Stimulated activated CD4-positive, alpha-beta T cell treated with anti-CD3 and anti-CD28 coated beads, Interleukin-4, amount 100 ng/mL, for 4 hours (primary cell): ENCODE results near the gene COPS3.

ENCODE experiments used
- DNase-seq, 2 experiments: peaks; one replicate each; pipeline ENCODE4 v3.0.0-alpha.2; 2020

Gene COPS3

DNA sequence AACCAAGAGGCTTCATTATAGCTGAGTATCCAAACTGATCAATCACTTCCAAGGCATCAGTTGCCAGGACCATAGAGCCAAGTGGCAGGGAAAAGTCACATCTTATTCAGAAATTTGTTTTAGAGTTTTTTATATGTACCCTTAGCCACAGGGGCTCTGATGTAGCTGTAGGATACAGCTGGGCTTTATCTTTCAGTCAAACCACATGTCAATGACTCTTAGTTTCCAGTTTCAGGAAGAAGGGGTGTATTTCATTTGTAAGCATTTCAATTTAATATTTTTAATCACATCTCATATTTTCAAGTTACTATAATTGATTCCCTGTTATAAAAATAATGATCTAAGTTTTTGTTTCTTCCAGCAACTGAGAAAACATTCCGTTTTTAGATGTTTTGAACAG lies 41.2 kb downstream of the COPS3 start:
- DNase-seq, result no peak

DNA sequence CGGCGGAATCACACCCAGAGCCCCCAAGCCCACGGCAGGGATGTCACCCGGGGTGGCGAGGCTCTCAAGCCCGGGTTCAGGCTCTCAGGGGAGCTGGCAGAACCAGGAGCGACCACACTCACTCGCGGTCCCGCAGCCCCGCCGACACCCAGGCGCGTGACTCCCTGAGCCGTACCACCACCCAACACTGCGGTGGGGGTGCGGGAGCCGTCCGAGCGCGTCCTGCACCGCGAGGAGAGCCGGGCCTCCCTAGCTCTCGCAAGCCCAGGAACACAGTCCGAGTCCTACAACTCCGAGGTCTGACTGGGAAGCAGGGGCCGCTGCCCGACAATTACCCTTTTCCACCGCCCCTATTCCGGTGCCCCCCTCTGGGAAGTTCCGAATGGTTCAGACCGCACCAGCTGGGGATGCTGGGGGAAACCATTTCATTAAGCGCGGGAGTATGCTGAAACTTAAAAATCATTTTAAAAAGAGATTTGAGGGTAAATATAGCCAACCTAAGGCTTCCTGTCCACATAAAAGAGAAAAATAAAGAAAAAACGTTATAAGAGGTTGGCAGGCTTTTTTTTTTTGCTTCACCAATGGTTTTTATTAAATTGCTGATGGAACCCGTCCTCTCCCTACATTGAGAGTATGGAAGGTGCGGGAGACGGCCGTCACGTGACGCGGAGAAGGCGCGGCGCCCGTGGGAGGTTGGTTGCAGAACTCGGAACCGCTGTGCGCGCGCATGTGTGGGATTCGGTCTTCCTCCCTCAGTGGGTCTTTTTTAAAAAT lies 43.8 kb downstream of the COPS3 start, which contains the start of gene FLCN:
Gene FLCN, minus strand, starts transcription at position 143 of the 774 bp plus-strand sequence. CDS start 9,031 bp downstream, outside the sequence.
- peak; percentile 90 to 91 for DNase-seq

DNA sequence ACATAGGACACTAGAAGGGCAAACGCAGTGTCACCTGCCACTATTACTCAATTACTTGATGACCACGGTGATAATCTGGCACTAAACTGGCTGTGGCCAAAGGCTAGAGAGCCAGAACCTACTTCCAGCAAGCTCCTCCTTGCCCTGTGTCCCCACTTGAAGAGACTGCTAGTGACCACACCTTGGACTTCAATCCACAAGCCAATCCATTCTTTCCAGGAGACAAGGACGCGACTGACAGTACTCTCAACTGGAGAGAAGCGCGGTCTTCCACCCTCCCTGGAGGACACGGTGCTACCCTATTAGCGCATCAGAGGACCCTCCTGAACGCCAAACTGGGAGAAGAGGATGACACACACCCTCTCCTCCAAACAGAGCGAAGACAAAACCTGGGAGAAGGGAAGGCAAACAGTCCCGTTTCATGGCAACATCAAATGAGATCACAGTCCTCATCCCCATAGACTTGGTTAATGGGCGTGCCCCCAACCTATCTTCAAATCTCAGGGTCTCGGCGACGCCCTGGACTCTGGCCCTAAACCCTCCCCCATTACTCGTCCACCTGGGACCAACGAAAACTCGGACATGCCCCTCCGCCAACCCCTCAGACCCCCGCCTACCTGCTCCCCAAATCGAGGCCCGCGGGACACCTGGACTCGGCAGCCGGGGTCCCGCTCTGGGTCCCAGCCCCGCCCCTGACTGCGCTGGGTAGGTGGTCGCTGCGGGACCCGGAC lies 44.6 kb downstream of the COPS3 start:
- DNase-seq, result no peak

DNA sequence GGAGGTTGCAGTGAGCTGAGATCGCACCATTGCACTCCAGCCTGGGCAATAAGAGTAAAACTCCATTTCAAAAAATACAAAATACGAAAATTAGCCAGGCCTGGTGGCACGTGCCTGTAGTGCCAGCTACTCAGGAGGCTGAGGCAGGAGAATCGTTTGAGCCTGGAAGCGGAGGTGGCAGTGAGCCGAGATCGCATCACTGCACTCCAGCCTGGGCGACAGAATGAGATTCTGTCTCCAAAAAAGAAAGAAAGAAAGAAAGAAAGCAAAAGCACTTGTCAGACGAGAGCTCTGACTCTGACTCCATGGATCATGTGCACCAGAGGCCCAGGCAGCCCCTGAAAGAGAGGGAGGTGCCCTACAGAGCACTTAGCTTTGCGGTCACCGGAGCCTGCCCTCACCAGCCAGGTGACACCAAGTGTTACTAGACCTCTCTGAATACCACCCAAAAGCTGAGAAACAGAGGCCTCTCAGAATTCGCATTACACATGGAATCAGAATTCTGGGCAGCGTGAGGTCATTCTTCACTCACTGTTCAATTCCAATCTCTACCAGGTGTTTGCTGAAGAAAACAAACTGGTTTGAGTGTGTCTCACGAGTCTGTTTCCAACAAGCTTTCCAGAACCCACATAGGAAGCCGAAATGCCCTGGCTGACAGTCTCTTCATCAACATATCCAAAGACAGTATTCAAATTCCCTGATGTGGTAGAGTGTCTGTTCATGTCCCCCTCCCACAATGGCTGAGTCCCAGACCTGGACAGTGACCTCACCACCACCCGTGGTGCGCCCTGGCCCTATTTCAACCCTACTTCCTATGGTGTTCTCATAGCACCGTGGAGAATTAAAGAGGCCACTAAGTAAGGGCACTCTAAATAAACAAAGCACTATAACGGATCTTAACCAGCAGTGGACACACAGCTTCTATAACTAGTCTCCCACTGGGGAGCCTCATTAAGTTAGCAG lies 45.6 kb downstream of the COPS3 start:
- DNase-seq, result no peak

DNA sequence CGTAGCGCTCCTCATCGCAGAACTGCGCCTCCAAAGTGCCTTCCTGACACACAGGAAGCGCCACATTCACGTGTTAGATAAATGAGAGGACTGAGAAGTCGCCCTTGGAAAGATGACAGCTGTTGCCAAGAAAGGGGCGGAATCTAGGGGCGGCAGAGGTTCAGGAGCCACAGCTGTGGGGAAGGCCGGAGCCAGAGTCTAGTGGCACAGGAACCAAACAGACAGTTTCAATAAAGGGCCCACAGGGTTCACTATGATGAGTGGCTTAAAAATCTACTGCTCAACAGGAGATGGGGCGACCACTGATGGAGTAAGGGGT lies 48.8 kb downstream of the COPS3 start:
- DNase-seq, result no peak

DNA sequence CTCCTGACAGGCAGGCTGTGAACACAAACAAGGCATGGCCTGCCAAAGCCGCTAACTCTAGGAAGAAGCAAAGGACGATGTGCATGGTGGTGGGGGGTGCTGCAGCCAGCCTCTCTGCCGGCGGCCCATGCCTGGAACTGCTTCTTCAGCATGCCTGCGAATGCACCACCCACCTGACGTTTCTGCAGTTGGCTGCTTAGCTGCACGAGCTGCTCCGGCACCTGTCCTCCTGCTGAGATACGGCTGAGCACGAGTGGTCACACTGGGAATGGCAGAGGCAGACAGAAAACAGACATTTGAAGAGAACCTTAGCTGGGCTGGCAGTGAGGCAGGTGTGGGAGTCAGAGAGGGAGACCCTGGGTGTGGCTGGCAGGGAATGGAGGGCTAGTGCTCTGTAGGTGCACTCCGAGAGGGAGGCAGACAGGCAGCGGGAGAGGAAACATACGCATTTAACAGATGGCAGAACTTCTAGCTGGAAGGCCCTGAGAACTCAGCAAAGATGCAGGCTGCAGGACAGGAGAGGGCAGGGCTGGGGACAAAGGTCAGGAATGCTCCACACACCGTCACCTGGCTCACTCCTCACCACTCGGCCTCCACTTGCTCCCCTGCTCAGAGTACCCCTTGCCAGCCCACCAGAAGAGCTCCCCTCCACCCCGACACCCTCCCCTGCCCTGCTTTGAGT lies 49.3 kb downstream of the COPS3 start:
- DNase-seq, result no peak

DNA sequence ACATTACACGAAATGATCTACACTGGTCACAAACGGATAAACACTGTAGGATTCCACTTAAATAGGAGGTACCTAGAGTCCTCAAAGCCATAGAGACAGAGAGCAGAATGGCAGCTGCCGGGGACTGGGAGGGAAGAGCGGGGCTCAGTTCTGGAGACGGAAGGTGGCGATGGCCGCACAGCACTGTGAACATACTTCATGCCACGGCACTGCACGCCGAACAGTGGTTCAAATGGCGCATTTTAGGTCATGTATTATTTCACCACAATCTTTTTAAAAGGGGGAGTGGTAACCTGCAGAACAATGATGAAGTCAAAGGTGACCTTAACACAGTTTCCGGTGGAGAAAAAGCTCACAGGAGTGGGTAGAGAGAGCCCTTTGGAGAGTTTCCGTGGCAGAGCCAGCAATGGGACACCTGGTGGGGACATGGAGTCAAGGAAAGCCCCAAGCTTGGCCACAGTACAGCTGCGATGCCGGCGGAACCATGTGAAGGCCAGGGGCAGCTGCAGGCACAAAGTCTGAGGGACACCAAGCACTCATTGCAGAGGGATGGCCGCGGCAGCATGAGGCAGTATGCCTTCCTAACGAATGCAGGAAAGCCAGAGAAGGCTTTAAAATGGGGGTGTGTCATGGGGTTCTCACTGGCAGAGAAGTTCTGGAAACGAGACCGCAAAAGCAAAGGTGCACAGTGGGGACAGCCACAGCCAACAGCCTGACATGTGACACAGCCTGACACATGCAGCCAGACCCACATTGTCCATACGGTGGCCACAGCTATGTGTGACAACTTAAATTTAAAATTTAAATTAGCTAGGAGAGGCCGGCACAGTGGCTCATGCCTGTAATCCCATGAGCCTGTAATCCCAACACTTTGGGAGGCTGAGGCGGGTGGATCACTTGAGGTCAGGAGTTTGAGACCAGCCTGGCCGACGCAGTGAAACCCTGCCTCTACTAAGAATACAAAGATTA lies 51.3 kb downstream of the COPS3 start:
- no peak for DNase-seq

DNA sequence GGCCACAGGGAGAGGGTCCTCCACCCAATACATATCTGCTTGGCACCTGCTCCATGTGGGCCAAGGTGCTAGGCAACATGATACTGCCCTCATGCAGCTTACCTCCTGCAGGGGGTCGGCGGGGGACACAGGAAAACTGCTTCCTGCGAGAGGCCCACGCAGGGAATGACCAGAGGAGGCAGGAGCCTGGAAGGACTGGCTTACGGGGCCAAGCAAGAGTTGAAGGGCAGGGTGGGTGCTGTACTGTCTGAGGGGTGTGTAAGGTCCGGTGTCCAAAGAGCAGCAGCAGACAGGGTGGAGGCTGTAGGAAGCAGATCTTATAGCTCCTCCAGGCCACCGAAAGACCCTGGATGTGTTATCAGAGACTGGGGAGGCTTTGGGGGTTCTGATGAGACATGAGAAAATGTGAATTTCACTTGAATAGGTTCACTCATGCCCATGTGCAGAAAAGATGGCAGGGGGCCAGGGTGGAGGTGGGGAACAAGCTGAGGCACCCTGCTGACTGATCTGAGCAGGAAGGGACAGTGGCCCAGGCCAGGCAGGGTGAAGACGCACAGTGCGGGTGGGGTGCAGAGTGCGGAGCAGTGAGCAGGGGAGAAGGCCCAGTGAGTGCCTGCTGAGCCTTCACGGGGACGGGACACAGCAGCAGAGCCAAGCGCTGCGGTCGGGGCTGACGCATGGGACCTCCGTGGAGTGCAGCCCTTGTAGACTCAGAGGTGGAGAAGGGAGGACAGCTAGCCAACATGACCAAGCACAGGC lies 52.3 kb downstream of the COPS3 start:
- DNase-seq, result no peak

DNA sequence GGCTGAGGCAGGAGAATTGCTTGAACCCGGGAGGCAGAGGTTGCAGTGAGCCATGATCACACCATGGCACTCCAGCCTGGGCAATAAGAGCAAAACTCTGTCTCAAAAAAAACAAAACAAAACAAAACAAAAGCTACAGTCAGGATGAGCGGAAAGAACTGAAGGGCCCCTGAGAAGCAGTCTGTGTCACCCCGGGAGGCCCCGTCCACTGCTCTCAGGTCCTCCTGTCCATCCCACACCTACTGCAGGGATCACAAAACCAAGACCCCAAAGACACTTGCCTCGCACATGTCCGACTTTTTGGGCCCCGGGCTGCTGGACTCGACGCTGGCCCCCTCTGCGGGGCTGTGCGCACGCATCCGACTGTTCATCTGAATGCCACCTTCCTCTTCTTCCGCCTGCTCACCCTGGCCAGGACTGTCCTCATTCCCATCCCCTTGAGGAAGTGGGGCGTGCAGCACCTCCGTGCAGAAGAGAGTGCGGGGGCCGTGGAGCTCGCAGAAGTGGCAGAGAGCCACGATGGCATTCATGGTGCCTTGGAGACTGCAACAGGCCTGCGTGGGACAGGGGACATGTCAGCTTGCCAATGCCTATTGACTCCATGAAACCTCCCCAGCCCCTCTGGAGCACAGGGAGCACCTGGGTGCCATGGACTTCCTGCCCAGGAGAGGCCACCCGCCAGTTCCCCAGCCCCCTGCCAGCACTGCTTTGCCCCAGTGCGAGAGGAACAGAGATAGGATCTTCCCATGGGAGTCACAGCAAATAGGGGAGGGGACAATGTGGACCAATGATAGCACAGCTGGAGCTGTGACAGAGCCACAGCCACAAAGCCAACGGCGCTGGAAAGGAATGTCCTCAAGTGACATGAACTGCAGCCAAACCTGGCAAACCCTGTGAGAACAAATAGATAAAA lies 53.2 kb downstream of the COPS3 start:
- no peak for DNase-seq

DNA sequence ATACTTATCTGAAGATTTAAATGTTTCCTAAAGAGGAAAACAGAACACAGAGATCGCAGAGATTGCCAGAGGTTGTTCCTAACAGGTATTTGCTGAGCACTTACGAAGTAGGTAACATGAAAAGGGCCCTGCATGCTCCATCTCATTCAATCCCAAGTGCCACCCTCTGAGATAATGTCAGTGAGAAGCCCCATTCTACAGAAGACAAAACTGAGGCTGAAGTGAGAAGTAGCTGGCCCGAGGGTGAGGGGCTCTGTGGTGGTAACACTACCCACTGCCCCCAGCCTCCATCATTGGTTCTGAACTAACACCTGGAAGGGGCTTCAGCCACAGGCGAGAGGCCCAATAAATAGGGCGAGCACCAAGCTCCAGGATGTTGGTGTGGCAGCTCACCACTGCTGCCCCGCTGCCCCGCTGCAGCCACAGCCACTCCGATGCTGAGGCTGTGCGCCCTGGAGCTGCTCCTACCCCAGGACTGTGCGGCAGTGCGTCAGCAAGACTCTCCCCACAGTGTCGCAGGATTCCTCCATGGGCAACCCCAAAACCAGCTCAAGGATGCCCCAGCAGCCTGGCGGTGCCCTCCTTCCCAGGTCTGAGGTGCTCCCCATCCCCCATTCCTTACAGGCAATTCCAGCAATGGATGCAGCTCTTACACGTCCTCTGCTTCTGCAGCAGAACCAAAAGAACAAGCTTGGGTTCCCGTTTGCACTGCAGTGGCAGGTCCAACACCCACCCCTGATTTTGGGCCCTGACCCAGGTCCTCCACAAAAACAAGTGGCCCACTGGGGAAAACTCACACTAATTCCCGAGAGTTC lies 54.4 kb downstream of the COPS3 start:
- no peak for DNase-seq

DNA sequence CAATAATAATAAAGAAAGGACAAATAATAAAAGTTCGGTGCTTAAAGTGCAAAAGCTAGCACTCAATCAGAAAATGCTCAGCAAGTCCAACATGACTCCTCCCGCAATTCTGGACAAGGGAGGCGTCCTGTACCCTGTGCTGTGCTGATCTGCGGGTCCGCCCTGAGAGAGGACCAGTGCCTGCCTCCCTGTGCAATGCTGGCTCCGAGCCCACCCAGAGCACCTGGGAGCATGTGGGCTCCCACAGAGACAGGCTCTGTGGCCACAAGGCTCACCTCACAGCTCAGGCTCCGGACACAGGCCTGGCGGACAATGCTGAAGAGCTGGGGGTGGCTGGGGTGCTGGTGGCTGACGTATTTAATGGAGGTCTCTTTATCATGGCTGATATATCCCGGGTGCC lies 55.1 kb downstream of the COPS3 start:
- DNase-seq, result no peak

DNA sequence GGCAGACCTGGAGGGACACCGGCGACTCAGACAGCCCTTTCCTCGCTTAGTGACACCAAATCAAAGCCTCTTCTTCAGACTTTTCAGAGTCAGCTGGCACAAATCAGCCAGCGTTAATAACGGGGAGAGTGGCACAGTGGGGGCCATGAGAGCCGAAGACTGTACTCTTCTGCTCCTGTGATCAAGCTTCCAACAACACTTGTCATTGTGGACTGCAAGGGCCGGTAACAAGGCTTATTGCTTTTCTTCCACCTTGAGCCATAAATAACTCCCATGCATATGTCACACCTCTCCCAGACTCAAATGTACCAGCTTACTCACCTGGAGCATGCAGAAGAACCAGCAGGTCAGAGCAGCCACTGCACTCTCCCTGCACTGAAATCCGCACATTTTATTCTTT lies 56.9 kb downstream of the COPS3 start:
- no peak for DNase-seq

DNA sequence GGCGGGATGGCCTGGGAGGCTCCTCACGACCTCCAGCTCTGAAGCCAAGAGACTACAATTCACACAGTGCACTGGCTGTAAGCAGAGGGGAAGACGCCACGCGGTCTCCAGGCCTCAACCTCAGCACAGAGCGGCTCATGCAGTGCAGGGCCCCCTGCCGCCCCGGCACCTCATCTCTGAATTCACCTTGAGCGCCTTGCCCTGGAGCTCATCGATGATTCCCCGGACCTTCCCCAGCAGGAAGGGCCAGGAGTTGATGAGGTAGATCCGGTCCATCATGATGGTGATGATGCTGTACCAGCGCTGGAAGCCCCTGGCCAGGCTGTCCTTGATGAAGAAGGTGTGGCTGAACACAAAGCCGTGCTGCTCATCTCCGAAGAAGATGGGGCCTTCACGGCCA lies 57.3 kb downstream of the COPS3 start:
- no peak for DNase-seq

DNA sequence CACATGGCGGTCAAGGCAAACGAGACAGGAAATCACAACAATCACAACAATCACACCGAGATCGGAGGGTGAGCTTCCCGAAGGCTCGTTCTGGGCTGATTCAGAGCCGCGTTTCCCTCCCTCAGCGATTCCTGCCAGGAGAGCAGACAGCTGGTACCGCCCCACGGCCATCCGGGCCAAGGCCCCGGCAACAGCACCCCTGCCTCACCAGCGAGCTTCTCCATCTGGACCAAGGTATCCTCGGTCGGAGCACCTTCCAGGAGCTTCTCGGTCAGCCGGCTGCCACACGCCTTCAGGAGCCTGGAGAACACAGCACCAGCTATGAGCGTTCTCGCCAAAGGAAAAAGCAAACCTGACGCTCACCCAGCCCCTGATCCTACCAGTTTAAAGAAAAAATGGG lies 59.7 kb downstream of the COPS3 start:
- no peak for DNase-seq

DNA sequence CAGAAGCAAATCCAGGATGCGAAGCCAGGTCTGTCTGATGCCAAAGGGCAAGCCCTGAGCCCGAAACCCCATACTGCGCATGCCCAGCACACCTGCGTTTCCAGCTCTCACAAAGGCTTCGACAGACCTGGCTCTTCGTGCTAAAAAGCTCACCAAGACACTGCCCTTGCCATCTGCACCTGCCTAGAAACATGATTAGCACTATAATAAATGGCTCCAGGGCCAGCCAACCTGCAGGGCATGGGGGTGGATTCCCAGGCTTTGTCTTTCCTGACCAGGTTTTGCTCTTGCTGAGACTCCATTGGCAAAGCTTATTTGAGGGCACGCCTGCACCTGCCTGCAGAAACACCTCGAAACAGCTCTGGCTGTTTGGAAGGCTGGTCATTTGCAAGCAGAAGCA lies 60.5 kb downstream of the COPS3 start:
- no peak for DNase-seq

DNA sequence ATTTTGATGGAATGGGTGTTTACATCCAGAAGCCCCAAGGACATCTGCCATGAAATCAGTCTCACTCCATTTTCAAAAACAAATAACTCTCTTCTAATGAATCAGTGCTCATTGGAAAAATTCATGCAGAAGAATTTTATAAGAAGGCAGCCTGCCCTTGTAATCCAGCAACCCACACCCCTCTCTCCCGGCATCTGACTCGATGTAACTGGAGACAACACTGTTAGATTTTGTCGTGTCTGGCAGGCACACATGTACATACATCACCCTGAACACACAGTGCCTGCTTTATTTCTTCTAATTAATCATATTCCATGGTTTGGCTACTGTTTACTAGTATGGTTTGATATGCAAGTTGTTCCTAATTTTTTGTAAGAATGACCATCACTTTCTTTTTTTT lies 63.1 kb downstream of the COPS3 start:
- no peak for DNase-seq

DNA sequence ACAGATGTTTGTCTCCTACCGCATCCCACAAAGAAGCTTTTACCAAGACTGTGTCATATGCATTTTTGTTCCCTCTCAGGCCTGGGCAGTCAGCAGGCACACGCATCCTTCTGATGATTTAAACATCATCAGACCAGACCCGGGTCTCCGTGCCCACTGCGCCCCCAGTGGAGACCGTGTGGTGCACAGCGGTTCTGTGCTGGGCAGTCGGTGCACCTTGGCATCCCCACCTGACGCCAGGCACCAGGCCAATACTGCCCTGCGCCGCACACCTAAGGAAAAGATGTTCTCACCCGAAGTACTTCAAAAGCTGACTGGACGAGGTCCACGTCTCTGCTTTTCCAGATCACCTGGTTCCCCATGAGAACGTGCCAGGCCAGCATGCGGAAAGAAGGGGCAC lies 64.3 kb downstream of the COPS3 start:
- DNase-seq, result no peak

DNA sequence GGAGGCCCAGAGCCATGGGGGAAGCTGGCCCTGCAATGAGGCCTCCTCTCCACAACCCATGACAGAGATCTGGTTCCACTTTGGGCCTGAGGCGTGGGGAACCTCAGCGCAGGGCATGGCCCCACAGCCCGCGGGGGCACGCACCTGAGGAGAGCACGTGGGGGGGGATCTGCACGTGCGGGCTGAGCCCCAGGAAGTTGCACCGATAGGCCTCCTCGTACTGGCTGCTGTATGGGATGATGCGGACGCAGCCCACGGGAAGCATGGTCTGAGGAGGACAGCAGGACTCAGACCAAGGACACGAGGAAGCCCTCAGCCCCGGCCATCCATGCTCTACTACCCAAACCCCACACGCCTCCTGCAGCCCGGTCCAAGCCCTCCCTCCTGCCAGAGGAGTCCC lies 64.8 kb downstream of the COPS3 start:
- no peak for DNase-seq

DNA sequence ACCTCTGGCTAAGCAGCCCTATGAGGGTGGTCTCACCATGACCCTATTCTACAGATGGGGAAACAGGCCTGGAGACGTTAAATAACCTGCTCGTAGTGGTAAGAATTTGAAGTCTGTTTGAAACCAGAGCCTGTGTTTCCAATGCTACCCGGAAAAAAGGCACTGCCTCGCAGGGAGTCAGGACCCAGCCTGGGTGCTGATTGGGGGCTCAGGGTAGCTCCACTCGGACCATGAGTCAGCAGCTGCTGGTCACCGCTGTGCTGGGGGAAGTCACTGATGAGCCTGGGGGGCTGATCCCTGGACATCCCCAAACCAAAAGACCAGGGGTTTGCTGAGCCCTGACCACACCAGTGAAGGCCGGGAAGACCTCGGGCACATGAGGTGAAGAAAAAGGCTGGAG lies 65.5 kb downstream of the COPS3 start:
- no peak for DNase-seq
